ENCODE measurements around the gene FBLN5.

Gene FBLN5

GRCh38 chr14:91893007-91893406 is 54.5 kb downstream of the FBLN5 start:
- H3K4me1 ChIP-seq (ENCODE audit: control insufficient read depth, insufficient read depth, low read depth, low read length): peaks cover 2% of the 10 kb centered on the region
- H2AK5ac ChIP-seq (ENCODE audit: low read length, severe bottlenecking): no peak overlapping the region
- no peaks in the 10 kb centered on the region for H3K9me3 ChIP-seq (ENCODE audit: control insufficient read depth, low read length)
- H2AFZ ChIP-seq (ENCODE audit: low read depth, low read length): no peak overlapping the region
- H3K14ac ChIP-seq (ENCODE audit: low read length in 2 of 2): no peak overlapping the region
- no peak overlapping the region for H3K23ac ChIP-seq (ENCODE audit: low read length in 2 of 2)
- no peak overlapping the region for H2BK120ac ChIP-seq (ENCODE audit: low read depth, low read length)
- no peak overlapping the region for H3K27ac ChIP-seq (ENCODE audit: low read length, poor library complexity, severe bottlenecking)
- H4K91ac ChIP-seq (ENCODE audit: low read length): no peak overlapping the region
- H3K4ac ChIP-seq (ENCODE audit: low read depth in 1 of 2, low read length in 2 of 2): no peak overlapping the region
- WGBS: 43% methylated on average over 5 of the region's 7 CpGs
- no peak overlapping the region for H3K4me3 ChIP-seq (ENCODE audit: insufficient read depth in 1 of 2, low read depth in 1 of 2, low read length in 2 of 2)
- H4K8ac ChIP-seq (ENCODE audit: low read length): no peak overlapping the region
- no peak overlapping the region for H3K4me2 ChIP-seq (ENCODE audit: low read length, poor library complexity, severe bottlenecking)
- no peaks in the 10 kb centered on the region for H3K79me1 ChIP-seq (replicated peaks; ENCODE audit: low read length, poor library complexity, severe bottlenecking)
- peaks cover 0 to 11% of the 10 kb centered on the region in 2 experiments for H3K27me3 ChIP-seq (ENCODE audit: control insufficient read depth in 1 of 2, insufficient read depth in 1 of 2, low read length in 2 of 2)
- no peak overlapping the region for H2BK12ac ChIP-seq (ENCODE audit: low read length in 2 of 2)
- no peak overlapping the region for H3K18ac ChIP-seq (ENCODE audit: low read depth in 1 of 2, low read length in 2 of 2)
- H2BK15ac ChIP-seq (ENCODE audit: low read depth, poor library complexity, severe bottlenecking): no peak overlapping the region
- DNase-seq: no peak
- H3K36me3 ChIP-seq (ENCODE audit: control insufficient read depth in 1 of 2, insufficient read depth in 2 of 2, low read depth in 1 of 2, low read length in 2 of 2): peaks cover 0 to 11% of the 10 kb centered on the region in 2 experiments
- no peak overlapping the region for H3K9ac ChIP-seq (ENCODE audit: low read length)
- H2BK5ac ChIP-seq (ENCODE audit: low read depth, low read length, poor library complexity, severe bottlenecking): no peak overlapping the region

GRCh38 chr14:91891721-91892220 is 55.7 kb downstream of the FBLN5 start:
- peaks cover 0 to 14% of the 10 kb centered on the region in 2 experiments for H3K36me3 ChIP-seq (ENCODE audit: control insufficient read depth in 1 of 2, insufficient read depth in 2 of 2, low read depth in 1 of 2, low read length in 2 of 2)
- no peak overlapping the region for H3K27ac ChIP-seq (ENCODE audit: low read length, poor library complexity, severe bottlenecking)
- H2BK120ac ChIP-seq (ENCODE audit: low read depth, low read length): no peak overlapping the region
- no peaks in the 10 kb centered on the region for H3K9me3 ChIP-seq (ENCODE audit: control insufficient read depth, low read length)
- H2BK15ac ChIP-seq (ENCODE audit: low read depth, poor library complexity, severe bottlenecking): no peak overlapping the region
- no peak overlapping the region for H3K18ac ChIP-seq (ENCODE audit: low read depth in 1 of 2, low read length in 2 of 2)
- H3K4me2 ChIP-seq (ENCODE audit: low read length, poor library complexity, severe bottlenecking): no peak overlapping the region
- H3K79me1 ChIP-seq (replicated peaks; ENCODE audit: low read length, poor library complexity, severe bottlenecking): no peaks in the 10 kb centered on the region
- H4K91ac ChIP-seq (ENCODE audit: low read length): no peak overlapping the region
- no peak overlapping the region for H2BK5ac ChIP-seq (ENCODE audit: low read depth, low read length, poor library complexity, severe bottlenecking)
- H3K4me3 ChIP-seq (ENCODE audit: insufficient read depth in 1 of 2, low read depth in 1 of 2, low read length in 2 of 2): no peak overlapping the region
- H2AK5ac ChIP-seq (ENCODE audit: low read length, severe bottlenecking): no peak overlapping the region
- no peak overlapping the region for H3K14ac ChIP-seq (ENCODE audit: low read length in 2 of 2)
- H2BK12ac ChIP-seq (ENCODE audit: low read length in 2 of 2): no peak overlapping the region
- no peak overlapping the region for H2AFZ ChIP-seq (ENCODE audit: low read depth, low read length)
- no peak overlapping the region for H3K9ac ChIP-seq (ENCODE audit: low read length)
- peaks cover 0 to 5% of the 10 kb centered on the region in 2 experiments for H3K27me3 ChIP-seq (ENCODE audit: control insufficient read depth in 1 of 2, insufficient read depth in 1 of 2, low read length in 2 of 2)
- WGBS: 83% methylated on average over 3 of the region's 3 CpGs
- no peak overlapping the region for H3K4ac ChIP-seq (ENCODE audit: low read depth in 1 of 2, low read length in 2 of 2)
- no peak for DNase-seq
- no peaks in the 10 kb centered on the region for H3K4me1 ChIP-seq (ENCODE audit: control insufficient read depth, insufficient read depth, low read depth, low read length)
- H3K23ac ChIP-seq (ENCODE audit: low read length in 2 of 2): no peak overlapping the region
- no peak overlapping the region for H4K8ac ChIP-seq (ENCODE audit: low read length)

GRCh38 chr14:91891101-91891500 is 56.4 kb downstream of the FBLN5 start:
- H3K36me3 ChIP-seq (ENCODE audit: control insufficient read depth in 1 of 2, insufficient read depth in 2 of 2, low read depth in 1 of 2, low read length in 2 of 2): peaks cover 0 to 14% of the 10 kb centered on the region in 2 experiments
- no peak overlapping the region for H3K18ac ChIP-seq (ENCODE audit: low read depth in 1 of 2, low read length in 2 of 2)
- H2BK12ac ChIP-seq (ENCODE audit: low read length in 2 of 2): no peak overlapping the region
- H3K79me1 ChIP-seq (replicated peaks; ENCODE audit: low read length, poor library complexity, severe bottlenecking): no peaks in the 10 kb centered on the region
- H2AFZ ChIP-seq (ENCODE audit: low read depth, low read length): no peak overlapping the region
- no peaks in the 10 kb centered on the region for H3K4me1 ChIP-seq (ENCODE audit: control insufficient read depth, insufficient read depth, low read depth, low read length)
- WGBS: 89% methylated on average over 5 of the region's 5 CpGs
- H2BK15ac ChIP-seq (ENCODE audit: low read depth, poor library complexity, severe bottlenecking): no peak overlapping the region
- H2BK120ac ChIP-seq (ENCODE audit: low read depth, low read length): no peak overlapping the region
- H3K4me2 ChIP-seq (ENCODE audit: low read length, poor library complexity, severe bottlenecking): no peak overlapping the region
- H3K4ac ChIP-seq (ENCODE audit: low read depth in 1 of 2, low read length in 2 of 2): no peak overlapping the region
- H4K8ac ChIP-seq (ENCODE audit: low read length): no peak overlapping the region
- H4K91ac ChIP-seq (ENCODE audit: low read length): no peak overlapping the region
- H2AK5ac ChIP-seq (ENCODE audit: low read length, severe bottlenecking): no peak overlapping the region
- no peak for DNase-seq
- peaks cover 0 to 3% of the 10 kb centered on the region in 2 experiments for H3K27me3 ChIP-seq (ENCODE audit: control insufficient read depth in 1 of 2, insufficient read depth in 1 of 2, low read length in 2 of 2)
- no peak overlapping the region for H3K27ac ChIP-seq (ENCODE audit: low read length, poor library complexity, severe bottlenecking)
- no peaks in the 10 kb centered on the region for H3K9me3 ChIP-seq (ENCODE audit: control insufficient read depth, low read length)
- H3K14ac ChIP-seq (ENCODE audit: low read length in 2 of 2): no peak overlapping the region
- H3K23ac ChIP-seq (ENCODE audit: low read length in 2 of 2): no peak overlapping the region
- H2BK5ac ChIP-seq (ENCODE audit: low read depth, low read length, poor library complexity, severe bottlenecking): no peak overlapping the region
- no peak overlapping the region for H3K9ac ChIP-seq (ENCODE audit: low read length)
- H3K4me3 ChIP-seq (ENCODE audit: insufficient read depth in 1 of 2, low read depth in 1 of 2, low read length in 2 of 2): no peak overlapping the region

GRCh38 chr14:91890291-91890749 is 57.2 kb downstream of the FBLN5 start:
- no peak overlapping the region for H2AK5ac ChIP-seq (ENCODE audit: low read length, severe bottlenecking)
- 88% methylated on average over 5 of the region's 5 CpGs for WGBS

More at GRCh38 chr14:91890291-91890749, 57.2 kb downstream of the FBLN5 start:
- H3K18ac ChIP-seq (ENCODE audit: low read depth in 1 of 2, low read length in 2 of 2): no peak overlapping the region
- H3K9ac ChIP-seq (ENCODE audit: low read length): no peak overlapping the region
- no peak overlapping the region for H2BK15ac ChIP-seq (ENCODE audit: low read depth, poor library complexity, severe bottlenecking)
- H3K4me1 ChIP-seq (ENCODE audit: control insufficient read depth, insufficient read depth, low read depth, low read length): no peaks in the 10 kb centered on the region
- no peak overlapping the region for H3K27ac ChIP-seq (ENCODE audit: low read length, poor library complexity, severe bottlenecking)
- H3K4me2 ChIP-seq (ENCODE audit: low read length, poor library complexity, severe bottlenecking): no peak overlapping the region
- no peak overlapping the region for H3K23ac ChIP-seq (ENCODE audit: low read length in 2 of 2)
- no peak overlapping the region for H3K4ac ChIP-seq (ENCODE audit: low read depth in 1 of 2, low read length in 2 of 2)
- H3K9me3 ChIP-seq (ENCODE audit: control insufficient read depth, low read length): no peaks in the 10 kb centered on the region
- no peak overlapping the region for H2BK120ac ChIP-seq (ENCODE audit: low read depth, low read length)
- no peak overlapping the region for H3K14ac ChIP-seq (ENCODE audit: low read length in 2 of 2)
- no peak overlapping the region for H2BK12ac ChIP-seq (ENCODE audit: low read length in 2 of 2)
- no peak for DNase-seq
- H4K91ac ChIP-seq (ENCODE audit: low read length): no peak overlapping the region
- H3K79me1 ChIP-seq (replicated peaks; ENCODE audit: low read length, poor library complexity, severe bottlenecking): no peaks in the 10 kb centered on the region
- peaks cover 0 to 14% of the 10 kb centered on the region in 2 experiments for H3K36me3 ChIP-seq (ENCODE audit: control insufficient read depth in 1 of 2, insufficient read depth in 2 of 2, low read depth in 1 of 2, low read length in 2 of 2)
- peaks cover 0 to 3% of the 10 kb centered on the region in 2 experiments for H3K27me3 ChIP-seq (ENCODE audit: control insufficient read depth in 1 of 2, insufficient read depth in 1 of 2, low read length in 2 of 2)
- H2BK5ac ChIP-seq (ENCODE audit: low read depth, low read length, poor library complexity, severe bottlenecking): no peak overlapping the region
- H4K8ac ChIP-seq (ENCODE audit: low read length): no peak overlapping the region
- no peak overlapping the region for H3K4me3 ChIP-seq (ENCODE audit: insufficient read depth in 1 of 2, low read depth in 1 of 2, low read length in 2 of 2)
- H2AFZ ChIP-seq (ENCODE audit: low read depth, low read length): no peak overlapping the region
